Activated CD8-positive, alpha-beta memory T cell treated with anti-CD3 and anti-CD28 coated beads, Interleukin-2, amount 50 U/mL, for 1 hour (primary cell): ENCODE measurements around the gene TNS1.
"Not testable (repeated sequence)": the region's sequence is repeated elsewhere in the genome, so short reads cannot be mapped to it uniquely, and the experiment has no call there.

Experiments
- DNase-seq: peaks from one replicate; pipeline ENCODE4 v3.0.0-alpha.2; 2020; ENCODE audit errors: extremely low read depth

TNS1 gene

DNA sequence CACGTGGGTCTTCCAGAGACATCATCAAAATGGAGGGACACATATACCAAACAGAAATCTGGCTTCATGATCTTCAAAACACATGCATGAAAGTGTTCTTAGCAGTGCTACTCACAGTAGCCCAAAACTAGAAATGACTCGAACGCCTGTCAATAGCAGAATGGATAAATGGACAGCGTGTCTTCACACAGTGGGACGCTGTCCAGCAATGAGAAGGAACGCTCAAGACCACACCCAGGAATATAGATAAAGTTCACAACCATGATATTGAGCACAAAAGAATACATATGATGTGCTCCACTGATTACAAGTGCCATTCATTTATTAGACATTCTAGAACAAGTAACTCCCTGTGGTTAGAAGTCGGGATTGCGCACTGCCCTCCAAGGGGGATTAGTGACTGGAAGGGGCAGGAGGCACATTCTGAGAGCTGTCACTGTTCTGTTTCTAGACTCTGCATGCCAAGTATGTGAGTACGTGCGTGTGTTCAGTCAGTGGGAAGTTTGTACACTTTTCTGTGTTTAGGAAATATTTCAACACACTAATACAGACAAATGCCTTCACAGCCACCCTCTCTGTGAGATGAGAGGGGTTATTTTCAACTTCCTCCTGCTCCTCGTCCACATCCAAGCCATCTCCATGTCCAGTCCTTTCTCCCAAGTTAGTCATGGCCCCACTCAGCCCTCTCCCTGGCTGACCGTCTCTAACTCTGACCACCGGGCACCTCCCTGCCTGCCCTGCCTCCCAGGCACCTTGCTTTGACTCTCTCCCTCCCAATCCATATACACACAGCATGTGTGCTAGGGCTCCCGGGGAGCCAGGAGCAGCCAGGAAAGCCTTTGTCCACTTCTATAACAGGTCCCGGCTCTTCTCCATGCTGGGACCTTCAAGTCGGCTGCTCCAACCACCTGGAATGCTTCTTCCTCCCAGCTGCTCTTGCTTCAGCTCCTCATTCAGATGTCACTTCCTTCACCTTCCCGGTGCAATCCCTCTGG, 26.9 kb upstream of the TNS1 start:
- no peak for DNase-seq

GRCh38 chr2:218028562-218029348, 26.0 kb upstream of the TNS1 start:
- no peak for DNase-seq

GRCh38 chr2:218028189-218028495, 25.3 kb upstream of the TNS1 start:
- no peak for DNase-seq

DNA sequence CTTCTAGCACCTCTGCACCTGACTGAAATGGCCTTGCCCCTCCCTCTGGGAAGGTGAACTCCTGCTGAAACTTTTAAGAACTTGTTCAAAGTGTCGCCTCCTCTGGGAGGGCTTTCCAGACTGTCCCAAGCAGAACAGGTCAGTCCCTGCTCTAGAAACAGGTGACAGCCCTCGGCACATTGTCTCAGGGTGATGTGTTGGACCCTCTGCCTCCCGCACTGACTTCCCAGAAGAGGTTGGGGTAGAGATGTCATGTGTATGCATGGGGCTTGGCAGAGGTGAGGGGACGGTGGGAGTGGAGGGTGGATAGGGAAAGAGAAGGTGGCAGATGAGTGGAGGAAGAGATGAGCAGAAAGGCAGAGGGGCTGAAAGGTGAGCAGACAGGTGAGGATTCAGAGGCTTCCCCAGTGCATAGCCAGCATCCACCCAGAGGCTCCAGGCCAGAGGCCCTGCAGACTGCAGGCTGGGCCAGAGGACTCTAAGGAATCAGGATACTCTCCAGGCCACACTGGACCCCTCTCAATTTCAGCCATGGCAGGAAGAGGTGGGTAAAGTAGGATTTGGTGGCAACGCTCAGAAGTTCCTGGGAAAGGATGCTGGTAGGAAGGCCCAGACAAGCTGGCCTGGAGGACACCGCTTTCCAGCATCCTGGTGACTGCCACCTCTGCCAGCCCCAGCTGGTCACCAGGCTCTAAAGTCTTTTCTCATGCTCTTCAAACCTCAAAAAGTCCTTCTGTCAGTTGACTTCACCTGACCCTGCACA, 24.8 kb upstream of the TNS1 start:
- no peak for DNase-seq

DNA sequence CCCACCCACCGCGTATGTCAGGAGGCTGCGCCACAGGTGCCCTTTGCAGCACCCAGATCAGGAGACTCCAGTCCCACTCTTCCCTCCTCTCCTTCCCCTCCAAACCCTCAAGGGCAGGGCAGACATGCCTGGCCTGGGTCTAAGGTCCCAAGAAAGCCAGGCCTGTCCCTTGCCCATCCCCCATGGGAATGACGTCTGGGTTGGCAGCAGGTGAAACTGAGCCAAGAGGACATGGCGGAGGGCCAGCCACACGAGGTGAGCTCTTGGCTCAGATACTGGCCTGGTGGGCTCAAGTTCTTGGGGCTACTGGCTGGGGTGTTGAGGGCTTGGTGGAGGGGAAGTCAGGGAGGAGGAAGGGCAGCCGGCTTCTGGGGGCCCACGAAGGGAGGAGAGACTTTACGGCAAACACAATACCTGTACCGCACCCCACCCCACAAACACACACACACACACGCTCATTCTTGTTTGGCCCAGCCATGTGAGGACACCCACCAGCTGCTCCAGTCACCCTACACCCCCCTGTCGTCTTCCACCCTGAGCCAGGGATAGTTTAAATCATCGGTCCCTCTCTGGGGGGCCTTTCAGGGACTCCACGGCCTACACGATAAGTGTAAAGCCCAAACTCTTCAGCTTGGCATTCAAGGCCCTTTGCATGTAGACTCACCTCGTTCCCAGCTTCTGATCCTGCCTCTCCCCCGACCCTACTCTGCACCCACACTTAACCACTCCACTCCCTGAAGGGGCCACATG, 24.1 kb upstream of the TNS1 start:
- no peak for DNase-seq

DNA sequence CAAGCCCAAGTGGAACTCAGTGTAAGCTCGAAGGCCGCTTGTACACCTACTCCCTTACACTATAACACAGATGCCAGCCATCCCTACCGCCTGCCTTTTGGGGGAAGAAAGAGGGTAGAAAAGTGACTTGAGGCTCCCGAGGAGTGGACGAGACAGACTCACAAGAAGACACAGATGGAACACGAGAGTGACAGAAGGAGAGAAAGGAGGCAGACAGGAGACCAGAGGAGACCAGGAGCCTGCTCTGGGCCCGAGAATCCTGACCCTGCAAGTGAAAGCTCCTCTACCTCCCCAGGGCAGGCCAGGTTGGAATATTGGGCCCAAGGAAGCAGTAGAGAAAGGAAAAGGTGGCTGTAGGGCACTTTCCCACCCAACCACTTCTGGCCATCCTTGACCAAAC, 23.4 kb upstream of the TNS1 start:
- no peak for DNase-seq

DNA sequence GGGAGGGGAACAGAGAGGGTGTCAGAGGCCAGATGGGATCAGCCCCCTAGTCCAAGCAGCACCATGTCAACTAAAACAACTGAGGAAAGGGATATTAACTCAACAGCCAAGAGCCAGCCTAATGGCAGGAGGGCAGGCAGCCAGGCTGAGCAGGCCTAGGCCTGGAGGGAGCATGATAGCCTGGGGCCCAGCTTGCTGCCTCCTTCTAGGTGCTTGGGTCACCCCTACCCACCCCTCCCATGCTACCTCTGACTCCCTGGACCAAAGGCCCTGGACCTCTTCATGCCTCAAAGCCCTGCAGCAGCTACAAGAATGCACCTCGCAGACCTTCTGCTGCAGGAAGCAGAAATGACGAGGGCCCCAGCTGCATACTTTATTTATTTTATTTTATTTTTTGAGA, 22.1 kb upstream of the TNS1 start:
- DNase-seq, result no peak

DNA sequence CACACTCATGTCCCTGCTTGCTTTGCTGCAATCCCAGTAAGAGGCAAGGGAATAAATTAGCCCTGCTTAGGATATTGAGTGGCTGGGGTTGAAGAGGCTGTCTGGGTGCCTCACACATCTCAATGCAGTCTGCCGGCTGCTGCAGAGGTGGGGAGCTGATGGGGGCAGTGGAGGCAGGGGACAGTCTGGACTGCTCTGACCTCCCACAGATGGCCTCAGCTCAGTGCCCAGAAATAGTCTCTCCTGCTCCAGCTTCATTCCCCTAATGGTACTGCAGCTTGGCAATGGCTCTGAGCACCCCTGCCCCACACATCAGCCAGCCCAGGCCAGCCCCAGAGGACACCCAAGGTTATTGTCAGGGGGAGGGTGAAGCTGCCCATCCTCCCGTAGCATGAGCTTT, 21.5 kb upstream of the TNS1 start:
- no peak for DNase-seq

- no peak for DNase-seq
Measured at GRCh38 chr2:218023636-218024035, 20.8 kb upstream of the TNS1 start.

DNA sequence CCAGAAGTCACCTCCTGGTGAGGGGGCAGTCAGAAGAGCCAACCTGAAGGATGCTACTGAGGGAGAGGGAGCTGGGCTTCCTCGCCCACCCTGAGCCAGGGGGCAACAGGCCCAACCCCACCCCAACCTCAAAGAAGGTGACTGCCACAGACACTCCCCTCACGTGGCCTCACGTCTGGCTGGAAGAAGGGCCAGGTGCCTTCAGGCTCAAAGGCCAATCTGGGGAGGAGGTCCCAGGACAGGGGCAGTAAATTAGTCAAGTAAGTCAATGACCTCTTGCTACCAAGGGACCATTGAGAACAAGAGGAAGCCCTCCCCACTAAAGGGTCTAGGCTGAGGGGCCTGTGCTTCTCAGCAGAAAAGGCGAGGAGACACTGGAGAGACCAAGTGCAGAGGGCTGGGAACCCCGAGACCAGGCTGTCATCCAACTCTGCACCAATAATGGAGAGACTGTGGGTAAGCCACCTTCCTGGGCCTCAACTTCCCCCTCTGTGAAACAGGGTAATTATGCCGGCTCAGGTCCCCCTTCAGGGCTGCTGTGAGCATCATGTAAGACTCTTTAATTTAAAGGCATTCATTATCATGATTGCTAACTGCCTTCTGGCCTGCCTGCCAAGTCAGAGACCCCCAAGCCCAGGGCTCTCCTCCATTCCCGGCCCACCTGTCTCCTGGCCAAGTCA, 20.2 kb upstream of the TNS1 start:
- no peak for DNase-seq

- no peak for DNase-seq
Measured at GRCh38 chr2:218022131-218022850, 19.5 kb upstream of the TNS1 start.

GRCh38 chr2:218021536-218022071, 18.8 kb upstream of the TNS1 start:
- no peak for DNase-seq

DNA sequence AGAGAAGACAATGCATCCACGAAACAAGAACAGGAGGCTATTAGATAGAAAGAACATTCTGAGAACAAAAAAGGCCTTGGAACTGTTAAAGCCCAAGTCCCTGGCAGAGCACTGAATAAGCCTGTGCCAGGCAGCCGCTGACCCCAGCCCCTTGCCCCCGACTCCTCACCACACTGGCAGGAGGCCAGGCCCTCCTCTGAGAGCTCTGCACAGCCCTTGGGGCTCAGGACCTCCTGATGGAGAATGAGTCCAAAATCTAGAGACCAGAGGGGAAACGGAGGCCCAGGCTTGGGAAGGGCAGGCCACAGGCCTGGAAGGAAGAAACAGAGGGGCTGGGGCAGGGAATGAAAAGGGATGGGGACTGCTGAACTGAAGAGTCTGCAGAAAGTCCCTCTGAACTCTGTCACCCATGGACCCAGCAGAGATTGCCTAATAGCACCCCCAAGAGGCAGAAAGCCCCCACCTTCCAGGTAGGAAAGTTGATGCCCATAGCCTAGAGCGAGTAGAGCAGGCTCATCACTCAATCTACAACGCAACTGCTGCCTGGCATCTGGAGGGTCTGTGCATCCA, 18.3 kb upstream of the TNS1 start:
- DNase-seq, result no peak

- no peak for DNase-seq
Measured at GRCh38 chr2:218020281-218020680, 17.5 kb upstream of the TNS1 start.

GRCh38 chr2:218019411-218020060, 16.7 kb upstream of the TNS1 start:
- no peak for DNase-seq

- not testable (repeated sequence) for DNase-seq
Measured at GRCh38 chr2:218018842-218019125, 16.0 kb upstream of the TNS1 start.

GRCh38 chr2:218017211-218018053, 14.6 kb upstream of the TNS1 start:
- DNase-seq, result no peak

GRCh38 chr2:218016810-218017209, 14.0 kb upstream of the TNS1 start:
- DNase-seq, result no peak
